ENCODE measurements around the gene STXBP5. TPM values are rescaled to one million over a fixed set of nuclear protein-coding genes. Genes with fewer than 3 reads are reported as not detected.

The STXBP5 gene
- total RNA-seq, 1 experiment from 2014 or later: 11.6 TPM

DNA sequence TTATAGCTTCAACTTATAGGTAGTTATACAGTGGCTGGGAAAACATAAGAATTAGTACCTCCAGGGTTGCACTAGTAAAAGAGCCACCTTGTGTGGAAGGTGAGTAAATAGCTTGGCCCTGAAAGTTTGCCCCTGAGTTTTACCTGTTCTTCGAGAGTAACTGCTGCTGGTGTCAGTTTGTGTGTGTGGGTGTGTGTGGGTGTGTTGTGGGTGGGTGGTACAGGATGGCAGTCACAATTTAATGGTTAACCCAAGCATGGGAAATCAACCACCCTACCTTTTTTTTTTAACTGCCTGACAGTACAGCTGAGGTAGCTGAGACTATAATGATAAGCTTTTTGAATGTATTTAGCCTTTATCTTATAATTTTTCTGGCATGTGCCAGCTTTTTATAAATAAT lies 137.3 kb downstream of the STXBP5 start:
- Histone ChIP-seq H3K14ac (ENCODE audit: insufficient read depth, low read length) (no peak overlapping the region), H3K56ac (ENCODE audit: insufficient read length, low read depth, low read length) (no peak overlapping the region), H3K27ac (ENCODE audit: insufficient read length, low read depth, low read length) (no peak overlapping the region), H2BK5ac (ENCODE audit: insufficient read length, low read length) (no peak overlapping the region), H4K5ac (ENCODE audit: insufficient read length, low read depth, low read length) (no peak overlapping the region), H3K9ac (ENCODE audit: extremely low read depth, insufficient read length, low read length) (no peak overlapping the region), H3K23me2 (ENCODE audit: insufficient read length, low read depth, low read length, poor library complexity, severe bottlenecking) (no peaks in the 10 kb centered on the region), H2BK15ac (ENCODE audit: low read depth, low read length) (no peak overlapping the region), H3K79me2 (ENCODE audit: insufficient read depth, low read length) (no peaks in the 10 kb centered on the region), H4K91ac (ENCODE audit: insufficient read length, low read depth, low read length) (no peak overlapping the region), H2AK5ac (ENCODE audit: insufficient read length, low read length) (no peak overlapping the region), H2BK120ac (ENCODE audit: low read depth, low read length, poor library complexity, severe bottlenecking) (no peak overlapping the region), H2BK12ac (ENCODE audit: insufficient read length, low read depth, low read length) (no peak overlapping the region), H2AFZ (ENCODE audit: low read length) (no peak overlapping the region), H3K23ac (ENCODE audit: insufficient read length, low read depth, low read length) (no peak overlapping the region), H2BK20ac (ENCODE audit: low read depth, low read length, poor library complexity, severe bottlenecking) (no peak overlapping the region), H3K9me3 (ENCODE audit: control insufficient read depth, low read depth, low read length) (no peaks in the 10 kb centered on the region), H3K4me2 (ENCODE audit: insufficient read depth, insufficient read length, low read length) (no peak overlapping the region), H3K79me1 (ENCODE audit: insufficient read depth, low read depth, low read length, poor library complexity, severe bottlenecking) (no peaks in the 10 kb centered on the region), H3T11ph (ENCODE audit: low read length) (no peak overlapping the region), H3K4ac (ENCODE audit: low read depth, low read length) (no peak overlapping the region), H4K20me1 (ENCODE audit: control insufficient read depth, insufficient read depth, insufficient read length) (no peaks in the 10 kb centered on the region), H3K18ac (ENCODE audit: insufficient read length, low read depth, low read length) (no peak overlapping the region), H3K27me3 (ENCODE audit: insufficient read depth, low read length) (no peaks in the 10 kb centered on the region), H4K8ac (replicated peaks; ENCODE audit: insufficient read length, low read depth, low read length) (no peak overlapping the region), H3K4me1 (ENCODE audit: insufficient read depth, low read length) (no peaks in the 10 kb centered on the region)
- Mint-ChIP-seq H3K4me3 (no peak overlapping the region), H3K27me3 (ENCODE audit: low read depth) (no peaks in the 10 kb centered on the region), H3K4me1 (no peaks in the 10 kb centered on the region), H3K36me3 (ENCODE audit: insufficient read depth in 1 of 3, low read depth in 3 of 3) (no peaks in the 10 kb centered on the region; a peak in 2 of 7 replicates), H3K27ac (peak overlapping the region in 1 of 3 experiments; percentile 68; a peak in 3 of 7 replicates), H3K9me3 (no peaks in the 10 kb centered on the region)
- no CpG with 5 or more reads among the region's 1 CpG for WGBS (ENCODE audit: extremely low coverage, insufficient read length, low lambda C conversion rate)
- DNase-seq: no peak
- TF ChIP-seq, protein P1, sequence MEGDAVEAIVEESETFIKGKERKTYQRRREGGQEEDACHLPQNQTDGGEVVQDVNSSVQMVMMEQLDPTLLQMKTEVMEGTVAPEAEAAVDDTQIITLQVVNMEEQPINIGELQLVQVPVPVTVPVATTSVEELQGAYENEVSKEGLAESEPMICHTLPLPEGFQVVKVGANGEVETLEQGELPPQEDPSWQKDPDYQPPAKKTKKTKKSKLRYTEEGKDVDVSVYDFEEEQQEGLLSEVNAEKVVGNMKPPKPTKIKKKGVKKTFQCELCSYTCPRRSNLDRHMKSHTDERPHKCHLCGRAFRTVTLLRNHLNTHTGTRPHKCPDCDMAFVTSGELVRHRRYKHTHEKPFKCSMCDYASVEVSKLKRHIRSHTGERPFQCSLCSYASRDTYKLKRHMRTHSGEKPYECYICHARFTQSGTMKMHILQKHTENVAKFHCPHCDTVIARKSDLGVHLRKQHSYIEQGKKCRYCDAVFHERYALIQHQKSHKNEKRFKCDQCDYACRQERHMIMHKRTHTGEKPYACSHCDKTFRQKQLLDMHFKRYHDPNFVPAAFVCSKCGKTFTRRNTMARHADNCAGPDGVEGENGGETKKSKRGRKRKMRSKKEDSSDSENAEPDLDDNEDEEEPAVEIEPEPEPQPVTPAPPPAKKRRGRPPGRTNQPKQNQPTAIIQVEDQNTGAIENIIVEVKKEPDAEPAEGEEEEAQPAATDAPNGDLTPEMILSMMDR (conservative IDR thresholded peaks at IDR 0.05): no peak

Measured in H9 (cell line).